ENCODE results near the gene CP.

The CP gene

GRCh38 chr3:149266736-149267135 lies 45.1 kb upstream of the CP start:
- TF ChIP-seq REST (IDR thresholded peaks at IDR 0.05; ENCODE audit: low read depth) (no peak), FOXM1 (IDR thresholded peaks at IDR 0.05; ENCODE audit: borderline replicate concordance, low read depth) (no peak), NFIC (IDR thresholded peaks at IDR 0.05) (no peak), TEAD4 (IDR thresholded peaks at IDR 0.05) (no peak), EGR1 (IDR thresholded peaks at IDR 0.05) (no peak), RAD21 (IDR thresholded peaks at IDR 0.05; ENCODE audit: low read depth) (no peak), EP300 (IDR thresholded peaks at IDR 0.05; ENCODE audit: borderline replicate concordance) (no peak), TCF12 (IDR thresholded peaks at IDR 0.05; ENCODE audit: low read depth) (no peak), ZBTB7A (IDR thresholded peaks at IDR 0.05; ENCODE audit: low read depth) (no peak), TAF1 (IDR thresholded peaks at IDR 0.05; ENCODE audit: low read depth) (no peak), CEBPB (IDR thresholded peaks at IDR 0.05) (no peak)
- TF ChIP-seq, protein P1, sequence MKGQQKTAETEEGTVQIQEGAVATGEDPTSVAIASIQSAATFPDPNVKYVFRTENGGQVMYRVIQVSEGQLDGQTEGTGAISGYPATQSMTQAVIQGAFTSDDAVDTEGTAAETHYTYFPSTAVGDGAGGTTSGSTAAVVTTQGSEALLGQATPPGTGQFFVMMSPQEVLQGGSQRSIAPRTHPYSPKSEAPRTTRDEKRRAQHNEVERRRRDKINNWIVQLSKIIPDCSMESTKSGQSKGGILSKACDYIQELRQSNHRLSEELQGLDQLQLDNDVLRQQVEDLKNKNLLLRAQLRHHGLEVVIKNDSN (IDR thresholded peaks at IDR 0.05) = no peak
- TF ChIP-seq, protein P2, sequence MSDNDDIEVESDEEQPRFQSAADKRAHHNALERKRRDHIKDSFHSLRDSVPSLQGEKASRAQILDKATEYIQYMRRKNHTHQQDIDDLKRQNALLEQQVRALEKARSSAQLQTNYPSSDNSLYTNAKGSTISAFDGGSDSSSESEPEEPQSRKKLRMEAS (IDR thresholded peaks at IDR 0.05) = no peak

DNA sequence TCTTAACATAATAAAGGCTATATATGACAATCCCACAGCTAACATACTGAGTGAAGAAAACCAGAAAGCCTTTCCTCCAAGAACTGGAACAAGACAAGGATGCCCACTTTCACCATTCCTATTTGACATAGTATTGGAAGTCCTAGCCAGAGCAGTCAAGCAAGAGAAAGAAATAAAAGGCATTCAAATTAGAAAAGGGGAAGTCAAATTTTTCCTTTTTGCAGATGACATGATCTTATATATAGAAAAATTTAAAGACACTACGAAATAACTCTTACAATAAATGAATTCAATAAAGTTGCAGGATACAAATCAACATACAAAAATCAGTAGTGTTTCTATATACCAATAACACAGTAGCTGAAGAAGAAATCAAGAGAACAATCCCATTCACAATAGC lies 42.2 kb upstream of the CP start:
- no peak for TF ChIP-seq ZBTB7A (IDR thresholded peaks at IDR 0.05; ENCODE audit: low read depth)
- TF ChIP-seq, protein P2 (IDR thresholded peaks at IDR 0.05) = no peak

DNA sequence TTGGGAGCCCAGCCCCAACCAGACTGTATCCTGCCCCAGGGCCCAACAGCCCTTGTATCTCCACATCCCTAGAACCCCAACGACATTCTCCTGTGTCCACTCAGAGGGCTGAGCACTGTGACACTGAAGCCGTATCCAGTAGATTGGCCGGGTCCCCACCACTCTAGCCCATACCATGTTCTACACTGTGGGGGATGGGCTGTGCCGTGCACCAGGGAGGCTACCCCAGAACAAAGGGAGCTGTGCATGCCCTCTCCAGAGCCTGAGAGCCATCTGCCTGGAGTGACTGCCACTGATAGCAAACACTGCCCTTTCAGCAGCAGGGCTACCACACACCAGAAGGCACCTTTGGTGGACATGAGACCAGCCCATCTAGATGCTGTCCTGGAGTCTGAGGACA lies 37.1 kb upstream of the CP start:
- no peak for TF ChIP-seq CEBPB (IDR thresholded peaks at IDR 0.05)
- no peak for TF ChIP-seq TEAD4 (IDR thresholded peaks at IDR 0.05)
- no peak for TF ChIP-seq FOXM1 (IDR thresholded peaks at IDR 0.05; ENCODE audit: borderline replicate concordance, low read depth)
- TF ChIP-seq, protein P2 (IDR thresholded peaks at IDR 0.05) = no peak
- TF ChIP-seq EGR1 (IDR thresholded peaks at IDR 0.05) = no peak
- TF ChIP-seq, protein P1 (IDR thresholded peaks at IDR 0.05) = no peak
- no peak for TF ChIP-seq TAF1 (IDR thresholded peaks at IDR 0.05; ENCODE audit: low read depth)
- no peak for TF ChIP-seq NFIC (IDR thresholded peaks at IDR 0.05)
- no peak for TF ChIP-seq EP300 (IDR thresholded peaks at IDR 0.05; ENCODE audit: borderline replicate concordance)
- TF ChIP-seq YY1 (IDR thresholded peaks at IDR 0.05; ENCODE audit: low read depth) = no peak

- TF ChIP-seq CREB1 (IDR thresholded peaks at IDR 0.05; ENCODE audit: low read depth) (no peak), RAD21 (IDR thresholded peaks at IDR 0.05; ENCODE audit: low read depth) (no peak), FOXM1 (IDR thresholded peaks at IDR 0.05; ENCODE audit: borderline replicate concordance, low read depth) (no peak), TCF12 (IDR thresholded peaks at IDR 0.05; ENCODE audit: low read depth) (no peak), TEAD4 (IDR thresholded peaks at IDR 0.05) (no peak), YY1 (IDR thresholded peaks at IDR 0.05; ENCODE audit: low read depth) (no peak), ZBTB7A (IDR thresholded peaks at IDR 0.05; ENCODE audit: low read depth) (no peak), EGR1 (IDR thresholded peaks at IDR 0.05) (no peak), EP300 (IDR thresholded peaks at IDR 0.05; ENCODE audit: borderline replicate concordance) (no peak), NFIC (IDR thresholded peaks at IDR 0.05) (no peak), REST (IDR thresholded peaks at IDR 0.05; ENCODE audit: low read depth) (no peak), CEBPB (IDR thresholded peaks at IDR 0.05) (no peak)
- TF ChIP-seq, protein P1 (IDR thresholded peaks at IDR 0.05) = no peak
These were observed 36.7 kb upstream of the CP start for GRCh38 chr3:149258298-149258697.

DNA sequence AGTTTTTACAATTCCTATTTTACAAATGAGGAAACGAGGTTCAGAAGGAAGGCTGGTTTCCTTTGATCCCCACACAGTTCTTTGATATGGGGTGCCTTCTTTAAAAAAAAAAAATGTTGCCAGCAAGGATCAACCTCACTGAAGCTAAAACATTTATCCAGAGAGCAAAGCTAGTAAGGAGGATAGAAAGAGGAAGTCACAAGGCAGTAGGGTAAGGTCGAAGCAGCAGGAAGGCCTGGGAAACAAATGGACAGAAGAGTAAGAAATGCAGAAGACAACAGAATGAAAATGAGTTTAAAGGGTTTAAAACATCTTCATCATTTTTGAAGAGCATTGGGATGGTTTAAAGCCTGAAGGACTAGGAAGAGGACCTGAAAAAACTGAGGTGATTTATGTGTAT lies 30.6 kb upstream of the CP start:
- no peak for TF ChIP-seq TCF12 (IDR thresholded peaks at IDR 0.05; ENCODE audit: low read depth)
- TF ChIP-seq, protein P2 (IDR thresholded peaks at IDR 0.05) = no peak
- TF ChIP-seq REST (IDR thresholded peaks at IDR 0.05; ENCODE audit: low read depth) = no peak
- no peak for TF ChIP-seq EP300 (IDR thresholded peaks at IDR 0.05; ENCODE audit: borderline replicate concordance)
- no peak for TF ChIP-seq RAD21 (IDR thresholded peaks at IDR 0.05; ENCODE audit: low read depth)
- no peak for TF ChIP-seq ZBTB7A (IDR thresholded peaks at IDR 0.05; ENCODE audit: low read depth)
- TF ChIP-seq CREB1 (IDR thresholded peaks at IDR 0.05; ENCODE audit: low read depth) = no peak
- no peak for TF ChIP-seq TEAD4 (IDR thresholded peaks at IDR 0.05)
- TF ChIP-seq EGR1 (IDR thresholded peaks at IDR 0.05) = no peak
- no peak for TF ChIP-seq CEBPB (IDR thresholded peaks at IDR 0.05)
- TF ChIP-seq TAF1 (IDR thresholded peaks at IDR 0.05; ENCODE audit: low read depth) = no peak
- no peak for TF ChIP-seq NFIC (IDR thresholded peaks at IDR 0.05)
- TF ChIP-seq FOXM1 (IDR thresholded peaks at IDR 0.05; ENCODE audit: borderline replicate concordance, low read depth) = no peak
- TF ChIP-seq YY1 (IDR thresholded peaks at IDR 0.05; ENCODE audit: low read depth) = no peak

All from Ishikawa (cell line).